Adipocyte (in vitro differentiated cells): Measurements from ENCODE around the gene UBE3D.
A peak's percentile ranks its signal among the peaks of the same experiment; 100 is the strongest.
"Not testable (repeated sequence)": the region's sequence is repeated elsewhere in the genome, so short reads cannot be mapped to it uniquely, and the experiment has no call there.

ENCODE experiments used
- DNase-seq: peaks from one replicate; pipeline ENCODE4 v3.0.0-alpha.2; 2015; ENCODE audit warnings: low read depth
- H3K27me3 ChIP-seq: replicated peaks from 2 replicates; pipeline ENCODE4 v1.7.0; 2013; ENCODE audit warnings: mild to moderate bottlenecking, low read length, moderate library complexity; ENCODE audit not compliant: control insufficient read depth, insufficient read depth
- H3K36me3 ChIP-seq: 2 replicates; pipeline ENCODE4 v1.7.0; 2013; ENCODE audit warnings: low read length, mild to moderate bottlenecking, moderate library complexity; ENCODE audit not compliant: control insufficient read depth, insufficient read depth, severe bottlenecking
- H3K4me1 ChIP-seq: 2 replicates; pipeline ENCODE4 v1.7.0; 2013; ENCODE audit warnings: mild to moderate bottlenecking, low read length, moderate library complexity; ENCODE audit not compliant: control insufficient read depth, insufficient read depth
- H3K4me3 ChIP-seq: 2 replicates; pipeline ENCODE4 v1.7.0; 2013; ENCODE audit warnings: mild to moderate bottlenecking, low read length, moderate library complexity
- H3K9ac ChIP-seq: 2 replicates; pipeline ENCODE4 v1.7.0; 2013; ENCODE audit warnings: mild to moderate bottlenecking, low read length, moderate library complexity
- H3K9me3 ChIP-seq: 2 replicates; pipeline ENCODE4 v1.7.0; 2013; ENCODE audit warnings: mild to moderate bottlenecking, low read length, moderate library complexity; ENCODE audit not compliant: control insufficient read depth

UBE3D gene

GRCh38 chr6:82866446-82866845 is 199.2 kb downstream of the UBE3D start:
- Histone ChIP-seq H3K27me3 (no peaks in the 10 kb centered on the region), H3K4me1 (peaks cover 11% of the 10 kb centered on the region), H3K36me3 (no peaks in the 10 kb centered on the region)

DNA sequence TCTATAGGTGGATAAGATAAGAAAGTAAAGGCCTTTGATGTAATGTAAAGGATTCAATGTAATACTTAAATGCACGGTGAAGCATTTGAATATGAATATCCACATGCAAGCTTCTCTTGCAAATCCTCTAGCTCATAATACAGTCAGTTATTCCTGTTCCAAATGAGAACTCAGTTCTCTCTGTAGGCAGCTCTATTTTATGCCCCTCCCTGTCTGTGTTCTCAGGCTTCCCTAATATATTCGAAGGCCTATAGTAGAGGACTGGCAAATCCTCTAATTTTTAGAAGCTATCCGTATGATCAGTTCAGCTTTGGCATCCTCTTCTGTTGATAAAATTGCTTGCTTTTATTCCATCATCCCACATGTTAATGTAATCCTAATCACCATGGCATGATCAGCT is 200.2 kb downstream of the UBE3D start:
- Histone ChIP-seq H3K9ac (no peak overlapping the region), H3K4me3 (no peak overlapping the region), H3K4me1 (peaks cover 11% of the 10 kb centered on the region), H3K36me3 (no peaks in the 10 kb centered on the region), H3K27me3 (no peaks in the 10 kb centered on the region), H3K9me3 (no peaks in the 10 kb centered on the region)
- DNase-seq, result no peak

More at GRCh38 chr6:82866446-82866845, 199.2 kb downstream of the UBE3D start:
- DNase-seq, result no peak
- Histone ChIP-seq H3K9me3 (no peaks in the 10 kb centered on the region), H3K9ac (no peak overlapping the region), H3K4me3 (no peak overlapping the region)

GRCh38 chr6:82863781-82864180 is 201.9 kb downstream of the UBE3D start:
- Histone ChIP-seq H3K4me3 (no peak overlapping the region), H3K36me3 (no peaks in the 10 kb centered on the region), H3K4me1 (peaks cover 11% of the 10 kb centered on the region), H3K27me3 (no peaks in the 10 kb centered on the region), H3K9ac (no peak overlapping the region), H3K9me3 (no peaks in the 10 kb centered on the region)
- DNase-seq, result no peak

- Histone ChIP-seq H3K27me3 (no peaks in the 10 kb centered on the region), H3K9ac (no peak overlapping the region), H3K9me3 (no peaks in the 10 kb centered on the region), H3K36me3 (no peaks in the 10 kb centered on the region), H3K4me3 (peak overlapping the region; percentile 40), H3K4me1 (peaks cover 11% of the 10 kb centered on the region)
- DNase-seq, result peak; percentile 18
Measured at GRCh38 chr6:82862543-82862942, 203.1 kb downstream of the UBE3D start.

GRCh38 chr6:82861121-82861520 is 204.5 kb downstream of the UBE3D start:
- Histone ChIP-seq H3K9ac (no peak overlapping the region), H3K4me3 (no peak overlapping the region)

DNA sequence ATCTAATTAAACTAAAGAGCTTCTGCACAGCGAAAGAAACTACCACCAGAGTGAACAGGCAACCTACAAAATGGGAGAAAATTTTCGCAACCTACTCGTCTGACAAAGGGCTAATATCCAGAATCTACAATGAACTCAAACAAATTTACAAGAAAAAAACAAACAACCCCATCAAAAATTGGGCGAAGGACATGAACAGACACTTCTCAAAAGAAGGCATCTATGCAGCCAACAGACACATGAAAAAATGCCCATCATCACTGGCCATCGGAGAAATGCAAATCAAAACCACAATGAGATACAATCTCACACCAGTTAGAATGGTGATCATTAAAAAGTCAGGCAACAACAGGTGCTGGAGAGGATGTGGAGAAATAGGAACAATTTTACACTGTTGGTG is 209.6 kb downstream of the UBE3D start:
- DNase-seq, H3K36me3 ChIP-seq, H3K4me1 ChIP-seq, H3K9me3 ChIP-seq, H3K4me3 ChIP-seq, H3K27me3 ChIP-seq, H3K9ac ChIP-seq: not testable (repeated sequence)

More at GRCh38 chr6:82861121-82861520, 204.5 kb downstream of the UBE3D start:
- H3K36me3 ChIP-seq, result no peaks in the 10 kb centered on the region
- H3K27me3 ChIP-seq, result no peaks in the 10 kb centered on the region
- H3K9me3 ChIP-seq, result no peaks in the 10 kb centered on the region
- peak; percentile 15 for DNase-seq
- H3K4me1 ChIP-seq, result peaks cover 11% of the 10 kb centered on the region

DNA sequence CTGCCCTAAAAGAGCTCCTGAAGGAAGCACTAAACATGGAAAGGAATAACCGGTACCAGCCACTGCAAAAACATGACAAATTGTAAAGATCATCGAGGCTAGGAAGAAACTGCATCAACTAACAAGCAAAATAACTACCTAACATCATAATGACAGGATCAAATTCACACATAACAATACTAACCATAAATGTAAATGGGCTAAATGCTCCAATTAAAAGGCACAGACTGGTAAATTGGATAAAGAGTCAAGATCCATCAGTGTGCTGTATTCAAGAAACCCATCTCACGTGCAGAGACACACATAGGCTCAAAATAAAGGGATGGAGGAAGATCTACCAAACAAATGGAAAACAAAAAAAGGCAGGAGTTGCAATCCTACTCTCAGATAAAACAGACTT is 212.7 kb downstream of the UBE3D start:
- not testable (repeated sequence) for H3K4me1 ChIP-seq, DNase-seq, H3K27me3 ChIP-seq, H3K36me3 ChIP-seq, H3K9ac ChIP-seq, H3K4me3 ChIP-seq
- peaks cover 17% of the 10 kb centered on the region for H3K9me3 ChIP-seq

DNA sequence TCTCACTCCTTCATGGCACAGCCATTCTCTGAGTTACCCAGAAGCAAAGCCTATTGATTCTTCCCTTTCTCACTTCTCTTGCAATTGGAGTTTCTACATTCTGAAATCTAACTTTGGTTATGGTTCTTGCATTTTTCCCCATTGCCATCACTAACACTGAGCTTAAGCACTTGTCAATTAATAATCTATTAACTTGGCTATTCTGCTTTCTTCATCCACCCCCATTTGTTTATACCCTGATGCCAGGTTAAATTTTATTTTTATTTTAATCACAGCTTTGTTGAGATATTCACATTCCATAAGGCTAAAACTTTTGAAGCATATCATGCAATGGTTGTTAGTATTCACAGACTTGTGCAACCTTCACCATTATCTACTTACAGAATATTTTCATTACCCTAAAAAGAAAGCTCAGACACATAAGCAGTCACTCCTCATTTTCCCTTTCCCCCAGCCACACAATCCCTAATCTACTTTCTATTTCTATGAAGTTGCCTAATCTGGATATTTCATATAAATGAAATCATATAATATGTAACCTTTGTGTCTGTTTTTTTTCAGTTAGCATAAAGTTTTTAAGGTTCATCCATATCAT is 222.3 kb downstream of the UBE3D start:
- Histone ChIP-seq H3K9me3 (no peaks in the 10 kb centered on the region), H3K36me3 (no peaks in the 10 kb centered on the region), H3K4me1 (peaks cover 9% of the 10 kb centered on the region), H3K27me3 (no peaks in the 10 kb centered on the region), H3K9ac (no peak overlapping the region), H3K4me3 (no peak overlapping the region)
- peak; percentile 62 for DNase-seq

GRCh38 chr6:82842721-82843120 is 222.9 kb downstream of the UBE3D start:
- peaks cover 9% of the 10 kb centered on the region for H3K4me1 ChIP-seq
- H3K9me3 ChIP-seq, result no peaks in the 10 kb centered on the region
- DNase-seq, result peak; percentile 90
- no peaks in the 10 kb centered on the region for H3K36me3 ChIP-seq
- no peaks in the 10 kb centered on the region for H3K27me3 ChIP-seq
- no peak overlapping the region for H3K4me3 ChIP-seq
- no peak overlapping the region for H3K9ac ChIP-seq
